GM12878 (cell line): ENCODE results near the gene AKR1B1.

Source experiments
- EZH2 ChIP-seq: IDR thresholded peaks from 2 replicates; pipeline ENCODE4 v1.6.1; 2012; ENCODE audit warnings: low read depth, mild to moderate bottlenecking, control low read depth, inconsistent platforms, low read length, borderline replicate concordance; ENCODE audit not compliant: control insufficient read depth
- FOXM1 ChIP-seq: IDR thresholded peaks from 2 replicates; pipeline ENCODE4 v1.6.1; 2012; ENCODE audit warnings: low read depth, mild to moderate bottlenecking, inconsistent platforms, low read length, moderate library complexity
- LARP7 ChIP-seq: fragments of 450-650 bp; IDR thresholded peaks from 2 replicates; pipeline ENCODE4 v1.6.1; 2017; ENCODE audit warnings: mild to moderate bottlenecking
- ZNF24 ChIP-seq: fragments of 450-650 bp; IDR thresholded peaks from 2 replicates; pipeline ENCODE4 v1.6.1; 2017; ENCODE audit warnings: antibody characterized with exemption, mild to moderate bottlenecking

DNA sequence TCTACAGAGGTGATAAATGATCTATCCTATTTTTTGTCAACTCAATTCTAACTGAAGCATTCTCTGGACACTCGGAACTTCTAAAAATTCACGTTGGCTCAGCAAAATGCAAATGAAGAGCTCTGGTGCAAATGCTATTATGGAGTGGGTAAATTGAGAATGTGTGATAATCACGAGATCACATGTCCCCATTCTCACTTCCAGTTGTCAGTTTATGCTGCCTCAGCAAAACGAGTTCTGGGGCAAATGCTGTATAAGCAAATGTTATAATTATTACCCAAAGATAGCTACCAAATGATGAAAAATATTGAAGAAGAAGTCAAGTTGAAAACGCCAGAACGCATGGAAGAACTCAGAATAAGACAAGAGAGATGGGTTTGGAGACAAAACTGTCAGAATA, 29.4 kb downstream of the AKR1B1 start:
- no peak for TF ChIP-seq ZNF24
- TF ChIP-seq LARP7: no peak
- TF ChIP-seq FOXM1: no peak
- no peak for TF ChIP-seq EZH2
